SK-N-SH treated with all-trans-retinoic acid at 6 μM for 48 hours (cell line): ENCODE results near the gene NAA10.

Experiments used
- ATAC-seq: fragments of 200-7000 bp; cut with Tn5 transposase; 3 replicates; pipeline ENCODE4 v1.9.1; 2020; ENCODE audit warnings: mild to moderate bottlenecking, moderate library complexity
- ARNTL ChIP-seq: fragments of 450-650 bp; formaldehyde crosslinking; IDR thresholded peaks from 2 replicates; pipeline ENCODE4 v1.5.0; 2020; ENCODE audit warnings: low read depth, mild to moderate bottlenecking, moderate library complexity, borderline replicate concordance
- BACH2 ChIP-seq: fragments of 250-450 bp; sonication (Bioruptor Pico); IDR thresholded peaks from 2 replicates; pipeline ENCODE4 v1.9.0; 2021; ENCODE audit warnings: mild to moderate bottlenecking, borderline replicate concordance
- CSDC2 ChIP-seq: fragments of 250-450 bp; sonication (Bioruptor Pico); IDR thresholded peaks from 2 replicates; pipeline ENCODE4 v1.5.0; 2020; ENCODE audit warnings: mild to moderate bottlenecking, moderate library complexity
- ESRRG ChIP-seq: fragments of 250-450 bp; sonication (Bioruptor Pico); IDR thresholded peaks from 2 replicates; pipeline ENCODE4 v1.6.1; 2021; ENCODE audit warnings: mild to moderate bottlenecking
- GLIS3 ChIP-seq: fragments of 250-450 bp; sonication (Bioruptor Pico); IDR thresholded peaks from 2 replicates; pipeline ENCODE4 v1.5.0; 2020; ENCODE audit warnings: mild to moderate bottlenecking, moderate library complexity
- ISL1 ChIP-seq: fragments of 250-450 bp; sonication (Bioruptor Pico); IDR thresholded peaks from 2 replicates; pipeline ENCODE4 v2.1.2; 2022; ENCODE audit warnings: mild to moderate bottlenecking, moderate library complexity
- OSR1 ChIP-seq: fragments of 250-450 bp; sonication (Bioruptor Pico); IDR thresholded peaks from 2 replicates; pipeline ENCODE4 v1.8.0; 2022; ENCODE audit warnings: moderate library complexity, mild to moderate bottlenecking, inconsistent platforms
- POU6F1 ChIP-seq: fragments of 250-450 bp; sonication (Bioruptor Pico); IDR thresholded peaks from 2 replicates; pipeline ENCODE4 v1.8.0; 2021; ENCODE audit warnings: low read depth, mild to moderate bottlenecking, moderate library complexity, borderline replicate concordance
- RARB ChIP-seq: fragments of 250-450 bp; sonication (Bioruptor Pico); IDR thresholded peaks from 2 replicates; pipeline ENCODE4 v1.8.0; 2021; ENCODE audit warnings: mild to moderate bottlenecking, moderate library complexity
- SNAI2 ChIP-seq: fragments of 250-450 bp; sonication (Bioruptor Pico); IDR thresholded peaks from 2 replicates; pipeline ENCODE4 v1.5.0; 2020; ENCODE audit warnings: mild to moderate bottlenecking, moderate library complexity
- TCF4 ChIP-seq: fragments of 250-450 bp; sonication (Bioruptor Pico); IDR thresholded peaks from 2 replicates; pipeline ENCODE4 v1.8.0; 2021; ENCODE audit warnings: mild to moderate bottlenecking, moderate library complexity, borderline replicate concordance
- TOX ChIP-seq: fragments of 250-450 bp; sonication (Bioruptor Pico); IDR thresholded peaks from 2 replicates; pipeline ENCODE4 v1.8.0; 2021; ENCODE audit warnings: mild to moderate bottlenecking, moderate library complexity, borderline replicate concordance
- ZFP3 ChIP-seq: fragments of 250-450 bp; sonication (Bioruptor Pico); IDR thresholded peaks from 2 replicates; pipeline ENCODE4 v1.5.0; 2020; ENCODE audit warnings: mild to moderate bottlenecking, moderate library complexity
- ZFP30 ChIP-seq: fragments of 450-650 bp; formaldehyde crosslinking; IDR thresholded peaks from 2 replicates; pipeline ENCODE4 v1.5.0; 2022; ENCODE audit warnings: mild to moderate bottlenecking, moderate library complexity
- ZNF565 ChIP-seq: fragments of 450-650 bp; formaldehyde crosslinking; conservative IDR thresholded peaks from 2 replicates; pipeline ENCODE4 v1.5.0; 2020; ENCODE audit warnings: low read depth, mild to moderate bottlenecking, moderate library complexity
- ZNF70 ChIP-seq: fragments of 450-650 bp; formaldehyde crosslinking; IDR thresholded peaks from 2 replicates; pipeline ENCODE4 v1.5.0; 2020; ENCODE audit warnings: mild to moderate bottlenecking, moderate library complexity
- ZNF8 ChIP-seq: fragments of 450-650 bp; formaldehyde crosslinking; IDR thresholded peaks from 2 replicates; pipeline ENCODE4 v1.5.0; 2020; ENCODE audit warnings: mild to moderate bottlenecking, moderate library complexity
- TF ChIP-seq, protein P1 (sequence below): fragments of 250-450 bp; sonication (Bioruptor Pico); IDR thresholded peaks from 2 replicates; pipeline ENCODE4 v1.5.1; 2020; ENCODE audit warnings: low read depth, mild to moderate bottlenecking, moderate library complexity
- TF ChIP-seq, protein P2 (sequence below): fragments of 250-450 bp; sonication (Bioruptor Pico); IDR thresholded peaks from 2 replicates; pipeline ENCODE4 v1.8.0; 2020; ENCODE audit warnings: mild to moderate bottlenecking, moderate library complexity, borderline replicate concordance
- TF ChIP-seq, protein P3 (sequence below): fragments of 250-450 bp; sonication (Bioruptor Pico); IDR thresholded peaks from 2 replicates; pipeline ENCODE4 v1.5.0; 2020; ENCODE audit warnings: mild to moderate bottlenecking, moderate library complexity

NAA10 gene

GRCh38 chrX:153934762-153935325 lies at the start of gene NAA10:
NAA10 (minus strand) TSS chrX:153935037; CDS start chrX:153934904, 133 bp downstream.
- ATAC-seq, result peak; percentile 95
- TF ChIP-seq ZNF8 (CRISPR knock-in tag) (no peak), OSR1 (CRISPR knock-in tag) (no peak), SNAI2 (CRISPR knock-in tag) (no peak), TCF4 (CRISPR knock-in tag) (no peak), BACH2 (CRISPR knock-in tag) (no peak), RARB (CRISPR knock-in tag) (no peak), ZFP3 (CRISPR knock-in tag) (no peak), ZNF70 (no peak)
- TF ChIP-seq, protein P1, sequence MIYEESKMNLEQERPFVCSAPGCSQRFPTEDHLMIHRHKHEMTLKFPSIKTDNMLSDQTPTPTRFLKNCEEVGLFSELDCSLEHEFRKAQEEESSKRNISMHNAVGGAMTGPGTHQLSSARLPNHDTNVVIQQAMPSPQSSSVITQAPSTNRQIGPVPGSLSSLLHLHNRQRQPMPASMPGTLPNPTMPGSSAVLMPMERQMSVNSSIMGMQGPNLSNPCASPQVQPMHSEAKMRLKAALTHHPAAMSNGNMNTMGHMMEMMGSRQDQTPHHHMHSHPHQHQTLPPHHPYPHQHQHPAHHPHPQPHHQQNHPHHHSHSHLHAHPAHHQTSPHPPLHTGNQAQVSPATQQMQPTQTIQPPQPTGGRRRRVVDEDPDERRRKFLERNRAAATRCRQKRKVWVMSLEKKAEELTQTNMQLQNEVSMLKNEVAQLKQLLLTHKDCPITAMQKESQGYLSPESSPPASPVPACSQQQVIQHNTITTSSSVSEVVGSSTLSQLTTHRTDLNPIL (CRISPR knock-in tag), result no peak

- TF ChIP-seq CSDC2 (no peak), ZFP30 (no peak), POU6F1 (CRISPR knock-in tag) (no peak), TOX (CRISPR knock-in tag) (no peak), ZNF70 (no peak), BACH2 (CRISPR knock-in tag) (no peak), TCF4 (CRISPR knock-in tag) (no peak), RARB (CRISPR knock-in tag) (no peak), ZNF8 (CRISPR knock-in tag) (no peak), ARNTL (CRISPR knock-in tag) (no peak), ESRRG (CRISPR knock-in tag) (no peak), OSR1 (CRISPR knock-in tag) (no peak), ZNF565 (no peak), GLIS3 (no peak), SNAI2 (CRISPR knock-in tag) (no peak), ISL1 (CRISPR knock-in tag) (no peak), ZFP3 (CRISPR knock-in tag) (no peak)
- TF ChIP-seq, protein P1 (CRISPR knock-in tag), result no peak
- TF ChIP-seq, protein P2, sequence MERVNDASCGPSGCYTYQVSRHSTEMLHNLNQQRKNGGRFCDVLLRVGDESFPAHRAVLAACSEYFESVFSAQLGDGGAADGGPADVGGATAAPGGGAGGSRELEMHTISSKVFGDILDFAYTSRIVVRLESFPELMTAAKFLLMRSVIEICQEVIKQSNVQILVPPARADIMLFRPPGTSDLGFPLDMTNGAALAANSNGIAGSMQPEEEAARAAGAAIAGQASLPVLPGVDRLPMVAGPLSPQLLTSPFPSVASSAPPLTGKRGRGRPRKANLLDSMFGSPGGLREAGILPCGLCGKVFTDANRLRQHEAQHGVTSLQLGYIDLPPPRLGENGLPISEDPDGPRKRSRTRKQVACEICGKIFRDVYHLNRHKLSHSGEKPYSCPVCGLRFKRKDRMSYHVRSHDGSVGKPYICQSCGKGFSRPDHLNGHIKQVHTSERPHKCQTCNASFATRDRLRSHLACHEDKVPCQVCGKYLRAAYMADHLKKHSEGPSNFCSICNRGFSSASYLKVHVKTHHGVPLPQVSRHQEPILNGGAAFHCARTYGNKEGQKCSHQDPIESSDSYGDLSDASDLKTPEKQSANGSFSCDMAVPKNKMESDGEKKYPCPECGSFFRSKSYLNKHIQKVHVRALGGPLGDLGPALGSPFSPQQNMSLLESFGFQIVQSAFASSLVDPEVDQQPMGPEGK (CRISPR knock-in tag), result no peak
- TF ChIP-seq, protein P3, sequence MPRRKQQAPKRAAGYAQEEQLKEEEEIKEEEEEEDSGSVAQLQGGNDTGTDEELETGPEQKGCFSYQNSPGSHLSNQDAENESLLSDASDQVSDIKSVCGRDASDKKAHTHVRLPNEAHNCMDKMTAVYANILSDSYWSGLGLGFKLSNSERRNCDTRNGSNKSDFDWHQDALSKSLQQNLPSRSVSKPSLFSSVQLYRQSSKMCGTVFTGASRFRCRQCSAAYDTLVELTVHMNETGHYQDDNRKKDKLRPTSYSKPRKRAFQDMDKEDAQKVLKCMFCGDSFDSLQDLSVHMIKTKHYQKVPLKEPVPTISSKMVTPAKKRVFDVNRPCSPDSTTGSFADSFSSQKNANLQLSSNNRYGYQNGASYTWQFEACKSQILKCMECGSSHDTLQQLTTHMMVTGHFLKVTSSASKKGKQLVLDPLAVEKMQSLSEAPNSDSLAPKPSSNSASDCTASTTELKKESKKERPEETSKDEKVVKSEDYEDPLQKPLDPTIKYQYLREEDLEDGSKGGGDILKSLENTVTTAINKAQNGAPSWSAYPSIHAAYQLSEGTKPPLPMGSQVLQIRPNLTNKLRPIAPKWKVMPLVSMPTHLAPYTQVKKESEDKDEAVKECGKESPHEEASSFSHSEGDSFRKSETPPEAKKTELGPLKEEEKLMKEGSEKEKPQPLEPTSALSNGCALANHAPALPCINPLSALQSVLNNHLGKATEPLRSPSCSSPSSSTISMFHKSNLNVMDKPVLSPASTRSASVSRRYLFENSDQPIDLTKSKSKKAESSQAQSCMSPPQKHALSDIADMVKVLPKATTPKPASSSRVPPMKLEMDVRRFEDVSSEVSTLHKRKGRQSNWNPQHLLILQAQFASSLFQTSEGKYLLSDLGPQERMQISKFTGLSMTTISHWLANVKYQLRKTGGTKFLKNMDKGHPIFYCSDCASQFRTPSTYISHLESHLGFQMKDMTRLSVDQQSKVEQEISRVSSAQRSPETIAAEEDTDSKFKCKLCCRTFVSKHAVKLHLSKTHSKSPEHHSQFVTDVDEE (CRISPR knock-in tag), result no peak
- no peak for ATAC-seq
Measured at GRCh38 chrX:153983321-153983801, 48.5 kb upstream of the NAA10 start.
